H1 (cell line): ENCODE data around the gene ADAM19. TPM values are rescaled to one million over a fixed set of nuclear protein-coding genes. Genes with fewer than 3 reads are reported as not detected.

Source experiments
- CTCF ChIA-PET: fragments of 300-600 bp; sonication (Branson Sonifier 250); formaldehyde crosslinking; loops from one replicate; lab custom pipeline; 2021; ENCODE audit not compliant: partially characterized antibody; lab: Charles Lee
- POLR2A ChIA-PET: fragments of 300-600 bp; sonication (Branson Sonifier 250); formaldehyde crosslinking; loops from one replicate; lab custom pipeline; 2021; ENCODE audit warnings: inconsistent platforms; ENCODE audit not compliant: partially characterized antibody; lab: Charles Lee
- DNase-seq, 2 experiments: peaks; one replicate each; pipeline versions ENCODE4 v3.0.0 to v3.0.0-alpha.2; 2010 to 2022; ENCODE audit warnings: low spot score in 2 of 2, low read depth in 1 of 2, mixed read lengths in 1 of 2
- FAIRE-seq: peaks from 2 replicates; lab custom pipeline; 2011; peaks lifted over from hg19 to GRCh38; lab: Jason Lieb, UNC
- H2AFZ ChIP-seq: 2 replicates; pipeline ENCODE4 v1.8.1; 2012; ENCODE audit warnings: low read length, inconsistent platforms
- H2AK5ac ChIP-seq: 2 replicates; pipeline ENCODE4 v1.6.1; 2013; ENCODE audit warnings: low read depth, low read length
- H2BK120ac ChIP-seq: replicated peaks from 2 replicates; pipeline ENCODE3; 2013; ENCODE audit warnings: low read depth, low read length, inconsistent platforms
- H2BK12ac ChIP-seq: 2 replicates; pipeline ENCODE4 v1.6.1; 2013; ENCODE audit warnings: low read depth, low read length
- H2BK15ac ChIP-seq: 2 replicates; pipeline ENCODE4 v1.6.1; 2013; ENCODE audit warnings: low read length
- H2BK20ac ChIP-seq: 2 replicates; pipeline ENCODE4 v1.6.1; 2013; ENCODE audit warnings: low read length
- H2BK5ac ChIP-seq: 2 replicates; pipeline ENCODE4 v1.6.1; 2013; ENCODE audit warnings: low read depth, low read length
- H3K14ac ChIP-seq: 2 replicates; pipeline ENCODE4 v1.6.1; 2013; ENCODE audit warnings: inconsistent platforms; ENCODE audit not compliant: insufficient read length
- H3K18ac ChIP-seq: 2 replicates; pipeline ENCODE4 v1.6.1; 2013; ENCODE audit warnings: low read length; ENCODE audit errors: extremely low read depth
- H3K23ac ChIP-seq: 2 replicates; pipeline ENCODE4 v1.6.1; 2013; ENCODE audit warnings: inconsistent platforms; ENCODE audit not compliant: insufficient read length
- H3K23me2 ChIP-seq: 2 replicates; pipeline ENCODE4 v1.6.1; 2013; ENCODE audit warnings: low read depth, low read length
- H3K27ac ChIP-seq: 2 replicates; pipeline ENCODE4 v1.6.1; 2011; ENCODE audit warnings: low read depth, low read length, inconsistent platforms
- H3K27me3 ChIP-seq, 4 experiments: replicated peaks in 1 of 4; 1 replicate in 1 of 4; 2 replicates in 3 of 4; pipeline versions ENCODE4 v1.6.1 to v1.8.1; 2011 to 2013; ENCODE audit warnings: low read length in 3 of 4, mild to moderate bottlenecking in 3 of 4, inconsistent platforms in 2 of 4, mixed read lengths in 2 of 4, moderate library complexity in 1 of 4; ENCODE audit not compliant: control insufficient read depth in 3 of 4, insufficient read depth in 3 of 4; ENCODE audit errors: extremely low read depth in 1 of 4
- H3K36me3 ChIP-seq, 4 experiments: 2 replicates each; pipeline versions ENCODE4 v1.6.1 to v1.8.1; 2011 to 2013; ENCODE audit warnings: mild to moderate bottlenecking in 4 of 4, low read length in 3 of 4, moderate library complexity in 2 of 4, control low read depth in 1 of 4, inconsistent platforms in 1 of 4; ENCODE audit not compliant: insufficient read depth in 4 of 4, control insufficient read depth in 2 of 4
- H3K4ac ChIP-seq: replicated peaks from 2 replicates; pipeline ENCODE3; 2013; ENCODE audit warnings: low read length, low read depth, mixed read lengths, inconsistent platforms; ENCODE audit not compliant: insufficient read length
- H3K4me1 ChIP-seq, 4 experiments: replicated peaks in 1 of 4; 1 replicate in 1 of 4; 2 replicates in 3 of 4; pipeline versions ENCODE4 v1.6.1 to v1.8.1; 2011 to 2013; ENCODE audit warnings: low read length in 3 of 4, inconsistent platforms in 2 of 4, mixed read lengths in 1 of 4; ENCODE audit not compliant: insufficient read depth in 4 of 4, control insufficient read depth in 3 of 4
- H3K4me2 ChIP-seq, 2 experiments: 2 replicates each; pipeline versions ENCODE4 v1.6.1 to v1.8.1; 2011 to 2013; ENCODE audit warnings: low read depth in 2 of 2, low read length in 2 of 2, control low read depth in 1 of 2, inconsistent platforms in 1 of 2, mild to moderate bottlenecking in 1 of 2; ENCODE audit not compliant: insufficient read depth in 1 of 2
- H3K4me3 ChIP-seq, 4 experiments: fragments of 200-600, 300-600 bp in 1 of 4; sonication (generic), shearing (Covaris generic), sonication (Bioruptor Twin) in 1 of 4; 2 replicates each; pipeline versions ENCODE4 v1.5.1 to v1.8.1; 2011 to 2016; ENCODE audit warnings: low read length in 4 of 4, low read depth in 3 of 4, control low read depth in 2 of 4, inconsistent platforms in 2 of 4, mild to moderate bottlenecking in 2 of 4, mixed read lengths in 1 of 4, moderate library complexity in 1 of 4; ENCODE audit not compliant: insufficient read depth in 2 of 4; ENCODE audit errors: extremely low read depth in 1 of 4
- H3K56ac ChIP-seq: replicated peaks from 2 replicates; pipeline ENCODE3; 2013; ENCODE audit warnings: low read depth, mild to moderate bottlenecking, mixed read lengths, low read length, inconsistent platforms; ENCODE audit not compliant: insufficient read length
- H3K79me1 ChIP-seq: 2 replicates; pipeline ENCODE4 v1.6.1; 2013; ENCODE audit warnings: low read depth, low read length, control low read depth
- H3K79me2 ChIP-seq, 2 experiments: 2 replicates each; pipeline versions ENCODE4 v1.6.1 to v1.8.1; 2012 to 2013; ENCODE audit warnings: low read length in 2 of 2, mild to moderate bottlenecking in 2 of 2, inconsistent platforms in 1 of 2; ENCODE audit not compliant: insufficient read depth in 2 of 2, control insufficient read depth in 1 of 2
- H3K9ac ChIP-seq, 4 experiments: replicated peaks in 1 of 4; 1 replicate in 1 of 4; 2 replicates in 3 of 4; pipeline versions ENCODE4 v1.6.1 to v1.8.1; 2011 to 2013; ENCODE audit warnings: low read depth in 3 of 4, low read length in 3 of 4, control low read depth in 2 of 4, mild to moderate bottlenecking in 2 of 4, moderate library complexity in 2 of 4, inconsistent platforms in 1 of 4; ENCODE audit errors: extremely low read depth in 1 of 4
- H3K9me3 ChIP-seq, 2 experiments: 2 replicates each; pipeline versions ENCODE4 v1.6.1 to v1.8.1; 2012 to 2013; ENCODE audit warnings: mild to moderate bottlenecking in 2 of 2, moderate library complexity in 2 of 2, control low read depth in 1 of 2, inconsistent platforms in 1 of 2, low read depth in 1 of 2, low read length in 1 of 2, mixed read lengths in 1 of 2; ENCODE audit not compliant: insufficient read depth in 2 of 2
- H4K20me1 ChIP-seq, 2 experiments: replicated peaks in 1 of 2; 2 replicates each; pipeline versions ENCODE3 to v1.8.1; 2011 to 2013; ENCODE audit warnings: inconsistent platforms in 2 of 2, low read length in 2 of 2, mild to moderate bottlenecking in 1 of 2; ENCODE audit not compliant: insufficient read depth in 2 of 2, control insufficient read depth in 1 of 2
- H4K5ac ChIP-seq: 2 replicates; pipeline ENCODE4 v1.6.1; 2013; ENCODE audit warnings: low read length, low read depth, mixed read lengths, inconsistent platforms; ENCODE audit not compliant: insufficient read length
- H4K8ac ChIP-seq: 2 replicates; pipeline ENCODE4 v1.8.0; 2013; ENCODE audit warnings: mild to moderate bottlenecking, moderate library complexity, low read length, inconsistent platforms; ENCODE audit not compliant: insufficient read depth; ENCODE audit errors: extremely low read depth
- H4K91ac ChIP-seq: replicated peaks from 2 replicates; pipeline ENCODE3; 2013; ENCODE audit warnings: low read length, mixed read lengths, inconsistent platforms; ENCODE audit not compliant: insufficient read length
- ASH2L ChIP-seq: fragments of 200-600, 300-600 bp; sonication (generic); IDR thresholded peaks from one replicate; pipeline ENCODE4 v1.7.1; 2017; ENCODE audit warnings: low read length
- EGR1 ChIP-seq: IDR thresholded peaks from 2 replicates; pipeline ENCODE4 v1.6.1; 2011; ENCODE audit warnings: low read depth, low read length, borderline replicate concordance
- EP300 ChIP-seq, 2 experiments: IDR thresholded peaks; 1 replicate in 1 of 2; 2 replicates in 1 of 2; pipeline ENCODE4 v1.6.1; 2011 to 2012; ENCODE audit warnings: low read depth in 2 of 2, low read length in 2 of 2, mild to moderate bottlenecking in 2 of 2, borderline replicate concordance in 1 of 2, inconsistent platforms in 1 of 2, moderate library complexity in 1 of 2
- FOSL1 ChIP-seq: IDR thresholded peaks from 2 replicates; pipeline ENCODE4 v1.6.1; 2011; ENCODE audit warnings: mild to moderate bottlenecking, low read depth, low read length, moderate library complexity; ENCODE audit not compliant: insufficient read depth
- KDM1A ChIP-seq: fragments of 200-600, 300-600 bp; sonication (generic); IDR thresholded peaks from 2 replicates; pipeline ENCODE4 v1.7.1; 2016; ENCODE audit warnings: mild to moderate bottlenecking, low read length, borderline replicate concordance
- POLR2AphosphoS5 ChIP-seq: IDR thresholded peaks from 2 replicates; pipeline ENCODE4 v1.6.1; 2011; ENCODE audit warnings: low read depth, low read length
- SAP30 ChIP-seq: fragments of 300-600 bp; sonication (generic); IDR thresholded peaks from 2 replicates; pipeline ENCODE4 v1.7.1; 2012; ENCODE audit warnings: low read length, moderate library complexity, mild to moderate bottlenecking, inconsistent platforms; ENCODE audit not compliant: insufficient read depth, insufficient replicate concordance
- SIRT6 ChIP-seq: IDR thresholded peaks from one replicate; pipeline ENCODE4 v1.7.1; 2012; ENCODE audit warnings: low read length, inconsistent platforms
- SP1 ChIP-seq: IDR thresholded peaks from 2 replicates; pipeline ENCODE4 v1.6.1; 2011; ENCODE audit warnings: low read depth, low read length
- TCF12 ChIP-seq: IDR thresholded peaks from 2 replicates; pipeline ENCODE4 v1.6.1; 2011; ENCODE audit warnings: low read depth, mild to moderate bottlenecking, low read length
- WGBS, 2 experiments: shearing (Covaris generic) in 1 of 2; methylation state at CpG; one replicate each; pipeline versions ENCODE4 v1.1.6 to v1.1.7; 2013 to 2015; ENCODE audit warnings: low lambda C conversion rate in 2 of 2, mixed read lengths in 2 of 2, inconsistent platforms in 1 of 2, low coverage in 1 of 2, missing lambda C conversion rate in 1 of 2; ENCODE audit not compliant: insufficient replicate concordance in 2 of 2, insufficient coverage in 1 of 2, insufficient read length in 1 of 2; ENCODE audit errors: extremely low coverage in 1 of 2, missing lambda C conversion rate in 1 of 2; 5-methylcytosine and 5-hydroxymethylcytosine counted together
- polyA plus RNA-seq, 7 experiments: library from polyadenylated mRNA; depleted of rRNA in 3 of 7; stranded (reverse) in 5 of 7; unstranded in 2 of 7; fragments of >200 nt in 5 of 7; fragments of 200-250 nt in 2 of 7; gene quantifications; 1 replicate in 5 of 7; 2 replicates in 1 of 7; 4 replicates in 1 of 7; pipeline versions ENCODE4 v1.2.1 to v1.2.3, GENCODE V29; 2011 to 2013; ENCODE audit warnings: missing spikeins in 2 of 7, mixed read lengths in 2 of 7
- total RNA-seq: library from RNA; stranded (reverse); fragmentation: NEBNext Ultra II Directional; extraction: Animal tissue kit (Norgen Biotek cat#: 25700); gene quantifications from 2 replicates; pipeline ENCODE4 v1.2.1, GENCODE V29; 2021
- TF ChIP-seq, protein P1 (sequence below): IDR thresholded peaks from 2 replicates; pipeline ENCODE4 v1.6.1; 2011; ENCODE audit warnings: low read length, improper control_type of control experiment

Gene ADAM19
- total and polyA plus RNA-seq, 2 of the 8 experiments (the other 6 are each of a cell fraction or from before 2014, with no cell fraction given) = 6.5 to 22.7 TPM

DNA sequence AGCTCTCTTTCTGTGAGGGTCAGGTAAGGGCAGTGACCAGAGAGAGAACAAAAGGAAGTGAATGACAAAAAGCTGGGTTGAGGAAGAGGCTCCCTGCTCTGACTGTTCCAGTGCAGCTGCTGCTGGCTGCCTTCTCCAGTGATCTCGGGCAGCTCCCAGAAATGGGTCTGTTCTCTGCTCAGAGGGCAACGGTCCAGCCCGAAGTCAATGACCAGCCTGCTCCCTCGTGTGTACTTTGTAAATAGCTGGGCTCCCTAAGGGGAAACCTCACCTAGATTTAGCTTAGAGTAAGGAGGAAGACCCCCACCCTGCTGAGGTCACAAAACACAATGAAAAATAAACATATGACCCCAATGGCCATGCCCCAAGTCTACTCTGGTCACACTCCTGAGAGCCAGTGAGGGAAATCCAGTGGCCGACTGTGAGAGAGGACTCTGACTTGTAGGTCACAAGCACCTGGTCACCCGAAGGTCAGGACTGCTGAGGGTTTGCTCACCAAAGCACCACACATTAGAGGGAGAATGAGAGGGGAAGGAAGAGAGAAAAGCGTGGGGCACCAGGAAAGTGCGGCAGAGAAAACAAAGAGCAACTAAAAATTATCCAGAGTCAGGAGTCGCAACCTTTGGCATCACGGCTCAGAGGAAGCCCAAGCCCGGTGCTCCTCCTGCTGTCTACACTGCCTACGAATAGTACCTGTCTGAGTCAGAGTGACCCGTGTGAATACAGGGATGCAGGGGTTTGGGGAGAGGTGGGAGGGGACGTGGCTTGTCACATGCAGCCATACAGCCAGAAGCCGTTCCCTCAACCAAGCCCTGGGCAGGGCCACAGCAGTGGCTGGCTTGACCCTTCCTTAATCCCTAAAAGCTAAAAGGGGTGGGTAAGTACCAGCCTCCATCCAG lies 95.7 kb downstream of the ADAM19 start:
- Histone ChIP-seq H2BK15ac (no peak overlapping the region), H4K20me1 (peaks cover 0 to 2% of the 10 kb centered on the region in 2 experiments), H3K23me2 (no peaks in the 10 kb centered on the region), H3K79me1 (no peaks in the 10 kb centered on the region), H3K36me3 (no peaks in the 10 kb centered on the region), H2AK5ac (no peak overlapping the region), H3K18ac (no peak overlapping the region), H3K4me3 (no peak overlapping the region), H2AFZ (no peak overlapping the region), H3K4me1 (peaks cover 0 to 2% (median 0%) of the 10 kb centered on the region in 4 experiments; a peak in 3 of 7 replicates), H3K4me2 (no peak overlapping the region), H3K79me2 (no peaks in the 10 kb centered on the region), H2BK12ac (0 out of 2 replicates have a peak overlapping the region, but pooled peaks have one; percentile 39), H3K9ac (no peak overlapping the region), H2BK120ac (no peak overlapping the region), H3K27ac (no peak overlapping the region), H2BK5ac (no peak overlapping the region), H4K8ac (no peak overlapping the region), H3K14ac (no peak overlapping the region), H3K23ac (no peak overlapping the region), H3K4ac (no peak overlapping the region), H4K5ac (no peak overlapping the region), H3K27me3 (no peaks in the 10 kb centered on the region), H3K56ac (no peak overlapping the region), H3K9me3 (no peaks in the 10 kb centered on the region), H2BK20ac (no peak overlapping the region), H4K91ac (no peak overlapping the region)
- 89% methylated on average over 14 of the region's 15 CpGs; no CpG with 5 or more reads in 1 of the 2 experiments for WGBS, 2 experiments
- FAIRE-seq (no peak), DNase-seq (no peak)
- ChIA-PET CTCF (interaction anchor here (0.6 to 5.5 kb wide), 21 partner anchors 10 to 239 kb away, joined by 3 to 46 read pairs (median 5); a partner anchor contains a TSS), POLR2A (interaction anchor here (1.8 kb wide), 1 partner anchor 108 kb away, joined by 4 read pairs; no protein-coding TSS in a partner anchor)
- TF ChIP-seq SIRT6 = no peak
- TF ChIP-seq POLR2AphosphoS5 = no peak
- TF ChIP-seq ASH2L = no peak
- no peak for TF ChIP-seq SP1
- TF ChIP-seq KDM1A = no peak
- TF ChIP-seq EGR1 = no peak
- no peak for TF ChIP-seq FOSL1
- no peak for TF ChIP-seq SAP30
- TF ChIP-seq EP300 (IDR thresholded peaks at IDR 0.05; ENCODE audit: borderline replicate concordance in 1 of 2, low read depth in 2 of 2, low read length in 2 of 2) = no peak
- TF ChIP-seq, protein P1, sequence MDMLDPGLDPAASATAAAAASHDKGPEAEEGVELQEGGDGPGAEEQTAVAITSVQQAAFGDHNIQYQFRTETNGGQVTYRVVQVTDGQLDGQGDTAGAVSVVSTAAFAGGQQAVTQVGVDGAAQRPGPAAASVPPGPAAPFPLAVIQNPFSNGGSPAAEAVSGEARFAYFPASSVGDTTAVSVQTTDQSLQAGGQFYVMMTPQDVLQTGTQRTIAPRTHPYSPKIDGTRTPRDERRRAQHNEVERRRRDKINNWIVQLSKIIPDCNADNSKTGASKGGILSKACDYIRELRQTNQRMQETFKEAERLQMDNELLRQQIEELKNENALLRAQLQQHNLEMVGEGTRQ = no peak
- TF ChIP-seq TCF12 = no peak
